GM12878 (cell line): ENCODE measurements around the gene ARHGEF3. TPM values are rescaled to one million over a fixed set of nuclear protein-coding genes. Genes with fewer than 3 reads are reported as not detected.
A peak's percentile ranks its signal among the peaks of the same experiment; 100 is the strongest.

Experiments used
- ATAC-seq: fragments of 200-7000 bp; cut with Tn5 transposase; 3 replicates; pipeline ENCODE4 v1.9.1; 2020; ENCODE audit warnings: mild to moderate bottlenecking, moderate library complexity
- BruUV-seq: library from RNA; stranded (reverse); fragments of 400-500 nt; replicated peaks from 2 replicates; lab custom pipeline; 2021; lab: Mats Ljungman, UMichigan
- CTCF ChIA-PET: fragments of 300-600 bp; sonication (Branson Sonifier 250); formaldehyde crosslinking; extraction: SDS; loops from one replicate; lab custom pipeline; 2021; ENCODE audit warnings: inconsistent platforms; lab: Yijun Ruan, JAX
- POLR2A ChIA-PET: fragments of 350-600 bp; formaldehyde crosslinking; extraction: SDS; loops from one replicate; lab custom pipeline; 2021; ENCODE audit warnings: inconsistent platforms; lab: Charles Lee
- RAD21 ChIA-PET: fragments of 300-600 bp; sonication (Branson Sonifier 250); formaldehyde crosslinking; loops from one replicate; lab custom pipeline; 2023; ENCODE audit warnings: antibody characterized with exemption; ENCODE audit not compliant: unreplicated experiment; lab: Charles Lee
- SMC1A ChIA-PET: fragments of 300-600 bp; sonication (Branson Sonifier 250); formaldehyde crosslinking; loops from one replicate; lab custom pipeline; 2023; ENCODE audit not compliant: unreplicated experiment, uncharacterized antibody; lab: Charles Lee
- DNase-seq: peaks from one replicate; pipeline ENCODE4 v3.0.0-alpha.2; 2011; ENCODE audit warnings: low read depth, low spot score
- FAIRE-seq: peaks from 3 replicates; lab custom pipeline; 2011; peaks lifted over from hg19 to GRCh38; lab: Jason Lieb, UNC
- H2AFZ ChIP-seq: 2 replicates; pipeline ENCODE4 v1.6.0; 2011; ENCODE audit warnings: low read depth, low read length, control low read depth; ENCODE audit not compliant: control insufficient read depth
- H3K27ac ChIP-seq: 2 replicates; pipeline ENCODE4 v1.5.1; 2011; ENCODE audit warnings: control low read depth; ENCODE audit not compliant: control insufficient read depth, insufficient read depth
- H3K27me3 ChIP-seq, 2 experiments: replicated peaks in 1 of 2; 2 replicates each; pipeline versions ENCODE4 v1.6.0 to v1.6.1; 2011; ENCODE audit warnings: low read length in 1 of 2; ENCODE audit not compliant: control insufficient read depth in 2 of 2, insufficient read depth in 2 of 2
- H3K36me3 ChIP-seq, 2 experiments: 2 replicates each; pipeline ENCODE4 v1.5.1; 2011; ENCODE audit warnings: low read length in 1 of 2; ENCODE audit not compliant: control insufficient read depth in 2 of 2, insufficient read depth in 2 of 2
- H3K4me1 ChIP-seq: 2 replicates; pipeline ENCODE4 v1.6.1; 2011; ENCODE audit warnings: mild to moderate bottlenecking, low read length, moderate library complexity, mixed read lengths; ENCODE audit not compliant: control insufficient read depth, insufficient read depth
- H3K4me2 ChIP-seq: 2 replicates; pipeline ENCODE4 v1.6.0; 2011; ENCODE audit warnings: control low read depth; ENCODE audit not compliant: control insufficient read depth, insufficient read depth
- H3K4me3 ChIP-seq: fragments of 200-600 bp; sonication (generic); 2 replicates; pipeline ENCODE4 v1.5.1; 2016
- H3K79me2 ChIP-seq: 2 replicates; pipeline ENCODE4 v1.6.0; 2011; ENCODE audit warnings: low read length; ENCODE audit not compliant: control insufficient read depth, insufficient read depth
- H3K9ac ChIP-seq: 2 replicates; pipeline ENCODE4 v1.8.0; 2011; ENCODE audit warnings: low read length, control low read depth, mixed read lengths; ENCODE audit not compliant: control insufficient read depth, insufficient read depth
- H3K9me3 ChIP-seq: replicated peaks from 3 replicates; pipeline ENCODE4 v1.5.1; 2011; ENCODE audit warnings: mild to moderate bottlenecking, low read length; ENCODE audit not compliant: control insufficient read depth, insufficient read depth
- H4K20me1 ChIP-seq: 2 replicates; pipeline ENCODE4 v1.6.0; 2011; ENCODE audit not compliant: control insufficient read depth, insufficient read depth
- CBFB ChIP-seq: IDR thresholded peaks from 2 replicates; pipeline ENCODE4 v1.6.1; 2016; ENCODE audit warnings: antibody characterized with exemption, low read depth
- EGR1 ChIP-seq, 2 experiments: IDR thresholded peaks; 1 replicate in 1 of 2; 2 replicates in 1 of 2; pipeline ENCODE4 v1.6.1; 2011 to 2012; ENCODE audit warnings: low read depth in 2 of 2, low read length in 2 of 2, borderline replicate concordance in 1 of 2, mild to moderate bottlenecking in 1 of 2, moderate library complexity in 1 of 2
- NFIC ChIP-seq: IDR thresholded peaks from 2 replicates; pipeline ENCODE4 v1.6.1; 2012; ENCODE audit warnings: low read depth, mild to moderate bottlenecking, inconsistent platforms, low read length, moderate library complexity
- POLR2AphosphoS2 ChIP-seq: IDR thresholded peaks from 2 replicates; pipeline ENCODE4 v1.6.1; 2011; ENCODE audit warnings: low read depth, mild to moderate bottlenecking, low read length, improper control_type of control experiment, moderate library complexity
- REST ChIP-seq: IDR thresholded peaks from 2 replicates; pipeline ENCODE4 v1.6.1; 2012; ENCODE audit warnings: mild to moderate bottlenecking, low read depth, low read length
- RUNX3 ChIP-seq: IDR thresholded peaks from 2 replicates; pipeline ENCODE4 v1.6.1; 2012; ENCODE audit warnings: low read length, inconsistent platforms
- SIN3A ChIP-seq: IDR thresholded peaks from 2 replicates; pipeline ENCODE4 v1.6.1; 2012; ENCODE audit warnings: low read depth, low read length, improper control_type of control experiment
- SUPT20H ChIP-seq: IDR thresholded peaks from 2 replicates; pipeline ENCODE4 v1.6.1; 2011; ENCODE audit warnings: low read depth, mild to moderate bottlenecking, low read length, moderate library complexity, borderline replicate concordance; ENCODE audit not compliant: control insufficient read depth
- TCF12 ChIP-seq: IDR thresholded peaks from 2 replicates; pipeline ENCODE4 v1.6.1; 2011; ENCODE audit warnings: low read depth, mild to moderate bottlenecking, low read length
- WGBS: methylation state at CpG from one replicate; pipeline ENCODE4 v1.1.6; 2016; ENCODE audit warnings: low lambda C conversion rate; ENCODE audit not compliant: insufficient replicate concordance, insufficient coverage; ENCODE audit errors: missing lambda C conversion rate; 5-methylcytosine and 5-hydroxymethylcytosine counted together
- in situ Hi-C: fragments of 300-500 bp; cut with MboI; formaldehyde crosslinking; loops from 9 replicates; pipeline ENCODE4 v1.14.3; 2018; ENCODE audit warnings: mixed read lengths
- intact Hi-C: fragments of 100-400 bp; cut with micrococcal nuclease; formaldehyde crosslinking; loops from one replicate; pipeline ENCODE4 v1.14.2; 2022; ENCODE audit not compliant: unreplicated experiment
- polyA plus RNA-seq, 11 experiments: library from polyadenylated mRNA; depleted of rRNA in 4 of 11; unstranded in 6 of 11; stranded (reverse) in 5 of 11; fragments of >200 nt; fragmentation: Nextera tagmentation in 4 of 11; fragmentation: Illumina TruSeq in 1 of 11; extraction: Ambion mirVana in 4 of 11; extraction: Trizol in 1 of 11; gene quantifications; 1 replicate in 1 of 11; 2 replicates in 10 of 11; pipeline versions ENCODE4 v1.2.1 to v1.2.3, GENCODE V29; 2011 to 2016; ENCODE audit warnings: inconsistent platforms in 2 of 11, missing spikeins in 2 of 11, low read depth in 1 of 11
- total RNA-seq, 4 experiments: library from RNA; depleted of rRNA in 3 of 4; stranded (reverse); fragments of >200 nt in 3 of 4; fragmentation: Illumina TruSeq in 1 of 4; extraction: Trizol in 1 of 4; gene quantifications; 2 replicates each; pipeline versions ENCODE4 v1.2.1 to v1.2.3, GENCODE V29; 2013 to 2021

Gene ARHGEF3
- total and polyA plus RNA-seq, 10 of the 15 experiments (the other 5 are each of a cell fraction or from before 2014, with no cell fraction given): 21.8 to 78.7 (median 56.2) TPM

GRCh38 chr3:56775838-56776555 is 25.8 kb downstream of the ARHGEF3 start:
- Histone ChIP-seq H3K4me1 (peaks cover 30% of the 10 kb centered on the region), H3K9me3 (no peaks in the 10 kb centered on the region), H3K9ac (0 out of 2 replicates have a peak overlapping the region, but pooled peaks have one; percentile 6), H3K79me2 (peaks cover 33% of the 10 kb centered on the region), H2AFZ (no peak overlapping the region), H3K4me2 (peak overlapping the region; percentile 38), H4K20me1 (no peaks in the 10 kb centered on the region), H3K36me3 (peaks cover 4 to 15% of the 10 kb centered on the region in 2 experiments; a peak in 3 of 4 replicates), H3K4me3 (no peak overlapping the region), H3K27me3 (no peaks in the 10 kb centered on the region), H3K27ac (no peak overlapping the region)
- 66% methylated on average over 8 of the region's 8 CpGs for WGBS
- in situ Hi-C loops (no loop called here), intact Hi-C loops (no loop called here)
- POLR2A ChIA-PET: interaction anchor here (0.8 to 2.4 kb wide), 4 partner anchors 10 to 88 kb away, joined by 3 to 14 read pairs (median 6); no protein-coding TSS in a partner anchor
- CTCF ChIA-PET: interaction anchor here (0.9 to 2.4 kb wide), 7 partner anchors 12 to 74 kb away, joined by 3 to 18 read pairs (median 5); no protein-coding TSS in a partner anchor
- DNase-seq (no peak), FAIRE-seq (no peak), ATAC-seq (no peak)
- RAD21 ChIA-PET: interaction anchor here (1.2 to 15.5 kb wide), 5 partner anchors 12 to 91 kb away, joined by 3 to 245 read pairs (median 4); partner anchors contain the start of gene ARHGEF3
- no TSS peak for BruUV-seq
- SMC1A ChIA-PET: interaction anchor here (0.6 to 9.0 kb wide), 11 partner anchors 9 to 1708 kb away, joined by 3 to 93 read pairs (median 8); partner anchors contain the start of gene ARHGEF3
- TF ChIP-seq SIN3A: no peak

- no peak overlapping the region for H3K4me2 ChIP-seq
These were observed 26.3 kb downstream of the ARHGEF3 start for GRCh38 chr3:56775445-56775837.

More at GRCh38 chr3:56775445-56775837, 26.3 kb downstream of the ARHGEF3 start:
- SMC1A ChIA-PET: interaction anchor here (0.6 to 9.0 kb wide), 10 partner anchors 8 to 1709 kb away, joined by 3 to 93 read pairs (median 12); no protein-coding TSS in a partner anchor
- Histone ChIP-seq H3K9ac (no peak overlapping the region), H3K4me3 (no peak overlapping the region), H4K20me1 (no peaks in the 10 kb centered on the region), H3K9me3 (no peaks in the 10 kb centered on the region), H3K4me1 (peaks cover 30% of the 10 kb centered on the region), H3K27ac (no peak overlapping the region), H3K27me3 (no peaks in the 10 kb centered on the region), H3K36me3 (peaks cover 4 to 15% of the 10 kb centered on the region in 2 experiments; a peak in 3 of 4 replicates), H3K79me2 (peaks cover 29% of the 10 kb centered on the region), H2AFZ (no peak overlapping the region)
- no peak for ATAC-seq
- intact Hi-C loops (no loop called here), in situ Hi-C loops (no loop called here)
- DNase-seq: no peak
- no peak for TF ChIP-seq TCF12
- no peak for TF ChIP-seq REST
- TF ChIP-seq SUPT20H: no peak
- TF ChIP-seq CBFB: no peak
- TF ChIP-seq POLR2AphosphoS2: no peak
- TF ChIP-seq EGR1 (IDR thresholded peaks at IDR 0.05; ENCODE audit: borderline replicate concordance in 1 of 2, low read depth in 2 of 2, low read length in 2 of 2): no peak
- TF ChIP-seq NFIC: no peak
- TF ChIP-seq RUNX3: no peak
- POLR2A ChIA-PET: interaction anchor here (0.6 to 2.4 kb wide), 6 partner anchors 7 to 25 kb away, joined by 3 to 14 read pairs (median 4); no protein-coding TSS in a partner anchor
- CTCF ChIA-PET: interaction anchor here (1.0 to 2.4 kb wide), 6 partner anchors 17 to 73 kb away, joined by 3 to 18 read pairs (median 4); no protein-coding TSS in a partner anchor
- BruUV-seq: no TSS peak
- no peak for FAIRE-seq
- RAD21 ChIA-PET: interaction anchor here (0.9 to 15.5 kb wide), 6 partner anchors 13 to 90 kb away, joined by 3 to 245 read pairs (median 4); partner anchors contain the start of gene ARHGEF3
- 88% methylated on average over 7 of the region's 7 CpGs for WGBS
